Colonic mucosa (tissue), 4 donors: Measurements from ENCODE around the gene CBY3. TPM values are rescaled to one million over a fixed set of nuclear protein-coding genes. Genes with fewer than 3 reads are reported as not detected.

Source experiments
- DNase-seq: peaks from one replicate; pipeline ENCODE4 v3.0.0-alpha.2; 2020
- H3K27ac ChIP-seq: fragments of 200-600 bp; one replicate; pipeline ENCODE4 v1.8.0; 2021
- H3K27me3 ChIP-seq: fragments of 200-600 bp; one replicate; pipeline ENCODE4 v1.8.0; 2021
- H3K36me3 ChIP-seq: fragments of 200-600 bp; one replicate; pipeline ENCODE4 v1.8.0; 2021
- H3K4me1 ChIP-seq: fragments of 200-600 bp; one replicate; pipeline ENCODE4 v1.8.0; 2021; ENCODE audit warnings: mild to moderate bottlenecking
- H3K4me3 ChIP-seq: fragments of 200-600 bp; one replicate; pipeline ENCODE4 v1.8.0; 2021
- H3K9ac ChIP-seq, 2 donors: one replicate each; pipeline ENCODE4 v1.7.0; 2013; ENCODE audit warnings: control low read depth in 2 of 2, low read depth in 2 of 2, low read length in 2 of 2
- H3K9me3 ChIP-seq: fragments of 200-600 bp; one replicate; pipeline ENCODE4 v1.8.0; 2021
- CTCF ChIP-seq: fragments of 200-600 bp; IDR thresholded peaks from one replicate; pipeline ENCODE4 v1.8.0; 2022; ENCODE audit warnings: antibody characterized with exemption, mild to moderate bottlenecking
- intact Hi-C: fragments of 100-400 bp; cut with DNase I; formaldehyde crosslinking; loops from one replicate; pipeline ENCODE4 v1.14.1; 2022
- total RNA-seq, 2 donors: library from RNA; stranded (reverse); fragmentation: NEBNext Ultra II Directional in 1 of 2; extraction: Animal tissue kit (Norgen Biotek cat#: 25700) in 1 of 2; gene quantifications; one replicate each; pipeline ENCODE4 v1.2.1, GENCODE V29; 2021
- donor health status: healthy.
- donor health status: DM: no; HTN: no; CAD: no.
- donor health status: DM: no; HTN: no; CAD: no.

Gene CBY3
- not detected for total RNA-seq

DNA sequence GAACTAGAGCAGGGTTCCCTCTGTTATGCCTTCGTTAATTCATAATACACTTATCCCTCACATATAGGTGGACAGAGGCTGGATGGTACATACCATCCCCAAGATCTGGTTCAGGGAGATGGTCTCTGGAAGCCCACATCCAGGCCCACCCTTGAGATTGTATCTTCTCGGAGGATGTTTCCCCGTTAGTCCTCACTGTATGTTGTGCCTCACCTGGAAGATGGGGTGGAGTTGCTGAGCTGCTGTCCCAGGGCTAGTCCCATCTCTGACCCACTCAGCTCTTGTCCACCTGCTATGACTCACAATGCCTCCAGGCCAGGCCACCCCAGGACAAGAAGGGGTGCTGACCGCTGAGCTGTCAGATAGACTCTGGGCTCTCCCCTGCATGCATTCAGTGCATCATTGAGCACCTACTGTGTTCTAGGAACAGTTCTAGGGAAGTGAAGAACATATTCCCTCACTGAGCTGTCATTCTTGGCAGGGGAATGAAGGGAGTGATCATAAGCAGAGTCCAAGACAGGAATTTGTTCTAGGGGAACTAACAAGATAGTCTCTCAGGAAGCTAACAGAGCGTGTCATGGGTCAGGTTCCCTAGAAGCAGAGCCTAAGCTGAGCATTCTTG lies at the start of gene CBY3:
CBY3 (minus strand) TSS at position 255 of the 622 bp plus-strand sequence; CDS start at position 139, 116 bp downstream.
- H3K9ac ChIP-seq, result no peak within 1 kb of the TSS
- H3K36me3 ChIP-seq, result no peaks in the 10 kb centered on the region
- DNase-seq, result no peak
- H3K4me3 ChIP-seq, result no peak within 1 kb of the TSS
- H3K4me1 ChIP-seq, result peaks cover 15% of the 10 kb centered on the region
- H3K9me3 ChIP-seq, result no peaks in the 10 kb centered on the region
- no peak within 1 kb of the TSS for H3K27ac ChIP-seq
- no peaks in the 10 kb centered on the region for H3K27me3 ChIP-seq
- intact Hi-C loops, result no loop called here
- TF ChIP-seq CTCF, result no peak

GRCh38 chr5:179730356-179730755 lies 49.5 kb upstream of the CBY3 start:
- DNase-seq, result no peak
- H3K27ac ChIP-seq, result no peak overlapping the region
- intact Hi-C loops, result loop anchor here (5.0 kb wide), 1 partner anchor 33 kb away; the partner anchor contains the start of gene CANX
- no peaks in the 10 kb centered on the region for H3K27me3 ChIP-seq
- H3K9me3 ChIP-seq, result no peaks in the 10 kb centered on the region
- no peak for TF ChIP-seq CTCF
- no peak overlapping the region for H3K9ac ChIP-seq
- no peak overlapping the region for H3K4me3 ChIP-seq
- peaks cover 11% of the 10 kb centered on the region for H3K4me1 ChIP-seq
- peaks cover 6% of the 10 kb centered on the region for H3K36me3 ChIP-seq

- Histone ChIP-seq H3K9me3 (no peaks in the 10 kb centered on the region), H3K36me3 (peaks cover 11% of the 10 kb centered on the region), H3K27ac (no peak overlapping the region), H3K9ac (no peak overlapping the region), H3K27me3 (no peaks in the 10 kb centered on the region), H3K4me3 (no peak overlapping the region), H3K4me1 (peaks cover 9% of the 10 kb centered on the region)
- DNase-seq, result no peak
- no peak for TF ChIP-seq CTCF
- intact Hi-C loops, result loop anchor here (5.0 to 10.0 kb wide), 2 partner anchors 32 to 115 kb away; partner anchors contain the start of gene CANX
These were observed 48.9 kb upstream of the CBY3 start for GRCh38 chr5:179729727-179730126.

- Histone ChIP-seq H3K36me3 (peaks cover 15% of the 10 kb centered on the region), H3K4me1 (peaks cover 5% of the 10 kb centered on the region), H3K4me3 (no peak overlapping the region), H3K9me3 (no peaks in the 10 kb centered on the region), H3K9ac (no peak overlapping the region), H3K27ac (no peak overlapping the region), H3K27me3 (no peaks in the 10 kb centered on the region)
- intact Hi-C loops, result loop anchor here (10.0 kb wide), 1 partner anchor 115 kb away; no protein-coding TSS in a partner anchor
- TF ChIP-seq CTCF, result no peak
- DNase-seq, result no peak
These were observed 48.5 kb upstream of the CBY3 start for GRCh38 chr5:179729303-179729702.

GRCh38 chr5:179727106-179727505 lies 46.3 kb upstream of the CBY3 start:
- DNase-seq, result no peak
- Histone ChIP-seq H3K4me1 (no peaks in the 10 kb centered on the region), H3K27ac (no peak overlapping the region), H3K9ac (no peak overlapping the region), H3K9me3 (no peaks in the 10 kb centered on the region), H3K27me3 (no peaks in the 10 kb centered on the region), H3K36me3 (peaks cover 26% of the 10 kb centered on the region), H3K4me3 (no peak overlapping the region)
- intact Hi-C loops, result loop anchor here (10.0 kb wide), 1 partner anchor 112 kb away; no protein-coding TSS in a partner anchor
- TF ChIP-seq CTCF, result no peak
